ENCODE results near the gene UGT2B17.

DNA sequence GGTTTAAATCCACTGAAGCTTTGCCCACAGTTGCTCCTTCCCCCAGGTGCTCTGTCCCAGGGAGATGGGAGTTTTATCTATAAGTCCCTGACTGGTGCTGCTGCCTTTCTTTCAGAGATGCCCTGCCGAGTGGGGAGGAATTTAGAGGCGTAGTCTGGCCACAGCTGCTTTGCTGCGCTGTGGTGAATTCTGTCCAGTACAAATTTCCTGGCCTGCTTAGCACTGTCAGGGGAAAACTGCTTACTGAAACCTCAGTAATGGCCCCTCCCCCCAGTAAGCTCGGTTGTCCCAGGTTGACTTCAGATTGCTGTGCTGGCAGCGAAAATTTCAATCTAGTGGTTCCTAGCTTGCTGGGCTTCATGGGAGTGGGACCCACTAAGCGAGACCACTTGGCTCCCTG lies 40.1 kb downstream of the UGT2B17 start:
- TF ChIP-seq, protein P1, sequence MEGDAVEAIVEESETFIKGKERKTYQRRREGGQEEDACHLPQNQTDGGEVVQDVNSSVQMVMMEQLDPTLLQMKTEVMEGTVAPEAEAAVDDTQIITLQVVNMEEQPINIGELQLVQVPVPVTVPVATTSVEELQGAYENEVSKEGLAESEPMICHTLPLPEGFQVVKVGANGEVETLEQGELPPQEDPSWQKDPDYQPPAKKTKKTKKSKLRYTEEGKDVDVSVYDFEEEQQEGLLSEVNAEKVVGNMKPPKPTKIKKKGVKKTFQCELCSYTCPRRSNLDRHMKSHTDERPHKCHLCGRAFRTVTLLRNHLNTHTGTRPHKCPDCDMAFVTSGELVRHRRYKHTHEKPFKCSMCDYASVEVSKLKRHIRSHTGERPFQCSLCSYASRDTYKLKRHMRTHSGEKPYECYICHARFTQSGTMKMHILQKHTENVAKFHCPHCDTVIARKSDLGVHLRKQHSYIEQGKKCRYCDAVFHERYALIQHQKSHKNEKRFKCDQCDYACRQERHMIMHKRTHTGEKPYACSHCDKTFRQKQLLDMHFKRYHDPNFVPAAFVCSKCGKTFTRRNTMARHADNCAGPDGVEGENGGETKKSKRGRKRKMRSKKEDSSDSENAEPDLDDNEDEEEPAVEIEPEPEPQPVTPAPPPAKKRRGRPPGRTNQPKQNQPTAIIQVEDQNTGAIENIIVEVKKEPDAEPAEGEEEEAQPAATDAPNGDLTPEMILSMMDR (IDR thresholded peaks at IDR 0.05; ENCODE audit: insufficient read depth, low read length), result no peak
- no peak for TF ChIP-seq GABPA (IDR thresholded peaks at IDR 0.05; ENCODE audit: low read depth)
- TF ChIP-seq POLR2AphosphoS5 (IDR thresholded peaks at IDR 0.05; ENCODE audit: low read depth), result no peak
- TF ChIP-seq, protein P2, sequence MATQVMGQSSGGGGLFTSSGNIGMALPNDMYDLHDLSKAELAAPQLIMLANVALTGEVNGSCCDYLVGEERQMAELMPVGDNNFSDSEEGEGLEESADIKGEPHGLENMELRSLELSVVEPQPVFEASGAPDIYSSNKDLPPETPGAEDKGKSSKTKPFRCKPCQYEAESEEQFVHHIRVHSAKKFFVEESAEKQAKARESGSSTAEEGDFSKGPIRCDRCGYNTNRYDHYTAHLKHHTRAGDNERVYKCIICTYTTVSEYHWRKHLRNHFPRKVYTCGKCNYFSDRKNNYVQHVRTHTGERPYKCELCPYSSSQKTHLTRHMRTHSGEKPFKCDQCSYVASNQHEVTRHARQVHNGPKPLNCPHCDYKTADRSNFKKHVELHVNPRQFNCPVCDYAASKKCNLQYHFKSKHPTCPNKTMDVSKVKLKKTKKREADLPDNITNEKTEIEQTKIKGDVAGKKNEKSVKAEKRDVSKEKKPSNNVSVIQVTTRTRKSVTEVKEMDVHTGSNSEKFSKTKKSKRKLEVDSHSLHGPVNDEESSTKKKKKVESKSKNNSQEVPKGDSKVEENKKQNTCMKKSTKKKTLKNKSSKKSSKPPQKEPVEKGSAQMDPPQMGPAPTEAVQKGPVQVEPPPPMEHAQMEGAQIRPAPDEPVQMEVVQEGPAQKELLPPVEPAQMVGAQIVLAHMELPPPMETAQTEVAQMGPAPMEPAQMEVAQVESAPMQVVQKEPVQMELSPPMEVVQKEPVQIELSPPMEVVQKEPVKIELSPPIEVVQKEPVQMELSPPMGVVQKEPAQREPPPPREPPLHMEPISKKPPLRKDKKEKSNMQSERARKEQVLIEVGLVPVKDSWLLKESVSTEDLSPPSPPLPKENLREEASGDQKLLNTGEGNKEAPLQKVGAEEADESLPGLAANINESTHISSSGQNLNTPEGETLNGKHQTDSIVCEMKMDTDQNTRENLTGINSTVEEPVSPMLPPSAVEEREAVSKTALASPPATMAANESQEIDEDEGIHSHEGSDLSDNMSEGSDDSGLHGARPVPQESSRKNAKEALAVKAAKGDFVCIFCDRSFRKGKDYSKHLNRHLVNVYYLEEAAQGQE (IDR thresholded peaks at IDR 0.05; ENCODE audit: insufficient replicate concordance, low read depth), result no peak
- TF ChIP-seq SPI1 (IDR thresholded peaks at IDR 0.05; ENCODE audit: borderline replicate concordance, low read depth), result no peak

All from HL-60 (cell line).